Measurements from ENCODE around the gene NR6A1. TPM values are rescaled to one million over a fixed set of nuclear protein-coding genes. Genes with fewer than 3 reads are reported as not detected.
"Not testable (repeated sequence)": the region's sequence is repeated elsewhere in the genome, so short reads cannot be mapped to it uniquely, and the experiment has no call there.

Gene NR6A1
- total RNA-seq, 1 donor from 2014 or later: 0.20 TPM

DNA sequence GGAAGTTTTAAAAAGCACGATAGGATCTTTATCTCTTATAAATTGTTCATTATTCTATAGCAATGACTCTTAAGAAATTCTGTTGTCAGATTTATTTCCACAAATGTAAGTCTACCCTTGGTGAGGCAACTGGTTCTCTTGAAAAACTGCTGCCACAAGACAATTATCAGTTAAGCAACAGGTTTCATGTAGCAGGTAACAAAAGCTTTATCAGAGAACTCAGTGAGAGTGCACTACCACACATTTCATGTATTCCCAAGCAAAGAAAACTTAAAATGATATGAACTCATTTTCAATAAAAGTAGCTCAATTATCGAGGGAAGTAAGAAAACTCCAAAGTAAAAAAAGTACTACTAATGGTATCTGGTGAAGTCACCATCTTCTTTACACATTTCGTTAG, 9.4 kb downstream of the NR6A1 start:
- DNase-seq (ENCODE audit: low read depth, low spot score): no peak

DNA sequence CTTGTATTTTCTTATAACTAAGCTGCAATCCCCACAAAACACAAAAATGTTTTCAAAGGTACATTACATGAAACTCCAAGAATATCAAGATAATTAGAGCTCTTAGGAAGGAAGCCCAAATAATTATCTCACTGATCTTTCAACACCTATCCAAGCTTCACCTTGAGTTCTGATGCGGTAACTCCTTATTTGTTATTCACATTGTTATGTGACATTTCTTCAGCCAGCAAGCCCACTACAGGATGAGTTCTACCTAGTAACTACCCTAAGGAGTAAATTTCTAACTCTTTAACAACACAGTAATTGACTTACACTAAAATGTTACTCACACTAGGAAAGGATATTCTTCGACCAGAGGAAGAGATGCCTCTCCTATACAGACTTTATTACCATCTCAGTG, 9.9 kb downstream of the NR6A1 start:
- DNase-seq (ENCODE audit: low read depth, low spot score): no peak

DNA sequence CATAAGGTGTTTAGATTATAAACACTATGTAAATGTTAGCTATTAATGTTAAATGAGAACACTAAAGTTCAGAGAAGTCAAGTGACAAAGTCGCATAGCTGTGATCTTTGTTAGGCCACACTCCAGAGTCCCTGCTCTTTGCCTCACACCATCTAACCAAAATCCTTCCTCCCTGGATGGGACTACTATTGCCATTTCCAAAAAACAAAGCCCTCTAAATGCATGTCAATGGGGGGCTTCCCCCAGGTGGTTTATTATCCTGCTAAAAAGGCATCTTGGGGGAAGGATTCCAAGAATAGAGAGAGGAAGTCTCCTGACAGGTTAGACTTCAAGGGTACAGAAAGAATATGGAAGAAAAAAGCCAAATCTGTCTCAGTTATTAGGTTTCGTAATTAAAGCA, 10.4 kb downstream of the NR6A1 start:
- no peak for DNase-seq (ENCODE audit: low read depth, low spot score)

DNA sequence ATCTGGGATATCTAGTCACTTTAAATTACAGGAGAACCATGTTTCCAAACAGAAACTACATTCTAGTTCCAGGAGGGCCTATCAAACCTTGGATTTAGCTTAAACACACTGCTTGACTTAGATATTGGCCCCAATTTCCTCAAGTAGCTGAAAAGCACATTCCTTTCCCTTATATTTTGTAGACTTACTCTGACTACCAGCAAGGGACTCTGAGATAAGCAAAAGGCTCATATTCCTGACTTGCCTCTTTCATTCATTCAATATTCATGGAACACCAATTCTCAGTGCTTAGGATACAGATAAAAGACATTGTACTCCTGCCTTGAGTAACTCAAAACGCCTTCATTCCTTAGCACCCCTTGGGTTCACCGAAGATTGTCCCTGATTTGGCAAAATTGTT, 11.8 kb downstream of the NR6A1 start:
- no peak for DNase-seq (ENCODE audit: low read depth, low spot score)

DNA sequence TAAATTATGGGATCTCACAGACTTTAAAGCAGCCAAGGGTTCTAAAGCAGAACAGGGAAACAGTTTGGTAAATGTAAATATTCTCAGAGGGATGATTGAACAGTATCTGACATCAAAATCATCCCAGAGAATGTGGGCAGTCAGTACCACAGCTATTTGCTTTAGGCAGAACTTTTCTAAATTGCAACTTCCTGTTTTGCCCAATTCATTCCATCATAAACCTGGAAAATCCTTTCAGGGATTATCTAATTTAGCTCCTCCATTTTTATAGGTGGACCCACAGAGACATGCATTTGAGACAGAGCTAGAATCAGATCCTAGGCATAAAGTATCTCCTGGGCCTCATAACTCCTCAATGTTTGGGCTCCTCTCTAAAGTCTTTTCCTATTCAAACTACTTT, 12.4 kb downstream of the NR6A1 start:
- no peak for DNase-seq (ENCODE audit: low read depth, low spot score)

DNA sequence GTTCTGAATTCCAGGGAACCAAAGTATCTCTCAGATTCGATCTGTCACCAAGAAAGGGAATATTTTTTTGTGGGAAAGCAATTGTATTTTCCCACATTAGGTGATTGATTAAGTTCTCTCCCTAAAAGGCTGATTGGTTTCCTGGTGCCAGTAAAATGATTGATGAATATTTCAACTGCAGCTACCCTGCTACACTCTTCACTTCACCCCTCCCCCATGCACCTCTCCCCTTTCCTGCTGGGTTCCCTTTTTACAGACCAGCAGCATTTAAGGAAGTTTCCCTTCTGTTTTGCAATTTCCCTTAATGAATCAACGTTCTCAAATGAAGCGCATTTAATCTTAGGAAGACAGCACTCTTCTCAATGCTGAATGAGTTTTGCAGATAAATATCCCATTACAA, 13.1 kb downstream of the NR6A1 start:
- DNase-seq (ENCODE audit: low read depth, low spot score): no peak

DNA sequence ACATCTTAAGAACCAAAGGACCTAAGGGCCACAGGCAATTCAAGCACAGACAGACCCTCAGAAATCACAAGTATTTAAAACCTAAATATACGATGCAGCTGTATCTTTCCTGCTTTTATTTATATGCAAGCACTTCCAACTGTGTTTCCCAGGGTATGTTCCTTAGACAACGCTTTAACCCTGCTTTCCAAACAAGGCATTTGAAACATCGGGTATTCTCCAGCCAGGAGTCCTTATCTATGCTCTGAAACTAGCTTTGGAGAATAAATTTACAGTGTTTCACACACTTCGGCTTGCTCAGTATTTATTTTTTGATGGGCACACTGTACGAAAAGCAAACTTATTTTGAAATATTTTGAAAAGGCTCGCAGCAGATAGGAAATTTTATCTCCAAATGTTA, 13.5 kb downstream of the NR6A1 start:
- DNase-seq (ENCODE audit: low read depth, low spot score): no peak

DNA sequence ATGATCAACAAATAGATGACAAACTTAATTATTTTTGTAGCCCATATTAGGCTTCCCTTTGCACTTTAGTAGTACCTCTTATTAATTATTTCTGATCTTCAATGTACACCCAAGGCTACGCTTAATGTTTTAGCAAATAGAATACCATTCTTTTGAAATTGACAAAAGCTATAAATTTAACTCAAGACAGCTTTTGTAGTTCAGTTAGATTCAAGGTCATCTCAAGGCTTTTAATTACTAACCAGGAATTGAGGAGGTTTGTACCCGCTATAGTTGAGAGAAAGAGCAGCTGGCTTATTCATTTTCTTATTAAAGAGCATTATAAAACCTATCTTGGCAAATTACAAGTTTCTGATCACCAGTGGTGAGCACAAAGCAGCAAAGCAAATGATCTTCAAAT, 15.1 kb downstream of the NR6A1 start:
- no peak for DNase-seq (ENCODE audit: low read depth, low spot score)

DNA sequence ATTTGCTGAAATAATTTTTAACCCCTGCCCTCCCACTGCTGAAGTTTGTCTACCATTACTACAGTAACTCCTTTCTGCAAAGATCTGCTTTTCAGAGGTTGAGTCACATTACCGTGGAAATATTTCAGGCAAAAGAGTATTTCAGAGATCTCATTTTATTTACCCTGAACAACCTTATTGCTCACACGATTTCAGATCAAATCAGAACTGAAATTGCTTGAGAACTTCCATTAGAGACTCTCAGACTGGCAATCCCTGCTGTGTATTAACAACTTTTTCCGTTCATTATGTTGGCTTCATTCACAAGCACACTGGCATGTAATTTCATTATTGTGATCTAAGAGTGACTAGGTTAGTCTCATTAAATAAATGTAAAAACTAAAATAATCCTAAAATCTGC, 16.1 kb downstream of the NR6A1 start:
- no peak for DNase-seq (ENCODE audit: low read depth, low spot score)

DNA sequence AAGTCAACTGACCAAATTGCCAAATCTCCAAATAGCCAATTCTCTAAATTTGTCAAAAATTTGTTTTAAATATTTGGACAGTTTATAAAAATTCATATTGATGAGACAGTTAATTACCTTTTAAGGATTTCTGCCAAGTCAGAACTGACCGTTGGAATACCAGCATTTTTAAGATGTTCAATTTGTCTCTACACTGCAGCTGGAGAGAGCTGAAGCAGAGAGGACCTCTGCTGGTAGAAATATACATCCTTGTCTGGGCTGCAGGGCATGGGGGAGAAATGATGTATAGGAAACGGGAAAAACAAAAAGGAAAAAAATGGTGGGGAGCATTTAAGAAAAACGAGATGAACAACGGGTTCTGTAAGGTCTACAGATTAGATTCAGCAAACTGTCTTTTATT, 16.8 kb downstream of the NR6A1 start:
- DNase-seq (ENCODE audit: low read depth, low spot score): no peak

DNA sequence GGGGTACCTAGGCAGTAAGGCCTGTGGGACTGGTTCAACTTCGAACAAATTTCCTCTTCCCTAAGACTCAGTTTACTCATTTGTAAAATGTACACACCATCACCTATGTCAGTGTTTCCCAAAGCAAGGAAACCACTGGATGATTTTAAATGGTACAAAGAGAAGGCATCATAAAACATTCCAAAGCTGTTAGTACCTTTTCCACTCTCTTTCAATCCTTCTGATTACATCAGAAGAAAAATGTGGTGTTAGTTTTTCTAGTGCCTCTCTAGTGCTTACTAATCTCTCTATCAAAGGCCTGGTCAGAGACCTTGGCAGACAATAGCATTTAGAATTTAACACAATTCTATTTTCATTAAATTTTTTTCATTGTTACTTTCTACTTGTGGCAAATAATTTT, 18.1 kb downstream of the NR6A1 start:
- DNase-seq (ENCODE audit: low read depth, low spot score): no peak

DNA sequence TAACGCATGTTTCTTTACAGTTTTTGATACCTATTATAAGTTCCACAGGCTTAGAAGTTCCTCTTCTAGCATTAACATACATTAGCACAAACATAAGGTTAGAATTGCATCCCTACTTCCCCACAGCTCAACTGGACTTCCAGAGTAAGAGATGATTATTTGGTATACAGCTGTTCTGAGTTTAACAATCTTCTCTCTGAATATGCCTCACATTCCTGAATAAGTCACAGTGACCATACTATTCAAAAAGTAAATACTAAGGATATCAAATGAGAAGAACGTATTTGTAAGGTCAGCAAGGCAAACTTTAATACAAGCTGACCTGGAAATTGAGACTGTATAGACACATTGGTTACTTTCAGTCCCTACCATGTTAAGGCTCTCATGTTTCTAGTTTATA, 21.3 kb downstream of the NR6A1 start:
- DNase-seq (ENCODE audit: low read depth, low spot score): no peak

DNA sequence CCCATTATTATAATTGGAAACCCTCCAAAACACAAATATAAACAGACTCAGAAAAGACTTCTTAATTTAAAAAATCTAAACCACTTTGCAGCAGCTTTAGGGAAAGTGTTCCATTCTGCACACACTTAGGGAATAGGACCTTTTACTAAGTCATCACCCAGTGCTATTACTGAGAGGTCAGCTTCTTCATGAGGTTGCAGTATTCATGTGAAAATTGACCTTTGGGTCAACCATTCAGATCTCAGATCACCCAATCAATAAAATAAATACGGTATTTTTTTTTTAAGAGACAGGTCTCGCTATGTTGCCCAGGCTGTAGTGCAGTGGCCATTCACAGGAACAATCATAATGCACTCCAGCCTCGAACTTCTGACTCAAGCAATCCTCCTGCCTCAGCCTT, 21.8 kb downstream of the NR6A1 start:
- no peak for DNase-seq (ENCODE audit: low read depth, low spot score)

DNA sequence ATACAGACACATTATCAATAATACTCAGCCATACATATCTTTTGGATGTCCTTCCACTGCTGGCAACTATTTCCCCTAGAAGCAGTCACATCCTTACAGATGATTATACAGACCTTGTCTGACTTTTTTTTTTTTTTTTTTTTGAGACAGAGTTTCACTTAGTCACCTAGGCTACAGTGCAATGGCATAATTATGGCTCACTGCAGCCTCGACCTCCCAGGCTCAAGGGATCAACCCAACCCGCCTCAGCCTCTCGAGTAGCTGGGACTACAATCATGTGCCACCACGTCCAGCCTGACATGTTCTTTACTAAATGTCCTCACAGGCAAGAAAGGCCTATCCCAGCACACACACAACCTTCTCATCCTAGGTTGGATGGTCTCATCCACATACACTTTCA, 24.0 kb downstream of the NR6A1 start:
- no peak for DNase-seq (ENCODE audit: low read depth, low spot score)

DNA sequence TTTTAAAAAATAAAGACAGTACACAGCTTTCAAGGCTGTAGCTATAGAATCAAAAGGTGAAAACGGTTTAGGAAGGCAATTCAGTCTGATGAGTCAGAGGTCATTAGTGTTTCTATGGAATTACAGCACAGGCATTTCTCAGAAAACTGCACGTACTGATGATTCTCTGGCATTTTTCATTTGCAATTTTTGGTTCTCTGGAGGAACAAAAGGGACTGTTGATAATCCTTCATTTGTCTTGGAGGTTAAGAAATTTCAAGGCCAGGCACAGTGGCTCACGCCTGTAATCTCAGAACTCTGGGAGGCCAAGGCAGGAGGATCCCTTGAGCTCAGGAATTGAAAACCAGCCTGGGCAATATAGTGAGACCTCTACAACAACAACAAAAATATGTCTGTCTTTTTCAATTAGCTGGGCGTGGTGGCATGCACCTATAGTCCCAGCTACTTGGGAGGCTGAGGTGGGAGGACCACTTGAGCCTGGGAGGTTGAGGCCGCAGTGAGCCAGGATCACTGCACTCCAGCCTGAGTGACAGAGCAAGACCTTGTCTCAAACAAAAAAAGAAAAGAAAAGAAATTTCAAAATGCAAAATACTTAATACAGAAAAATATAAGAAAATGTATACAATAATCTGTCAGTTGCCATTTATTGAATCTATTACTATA, 27.3 kb downstream of the NR6A1 start:
- no peak for DNase-seq (ENCODE audit: low read depth, low spot score)

DNA sequence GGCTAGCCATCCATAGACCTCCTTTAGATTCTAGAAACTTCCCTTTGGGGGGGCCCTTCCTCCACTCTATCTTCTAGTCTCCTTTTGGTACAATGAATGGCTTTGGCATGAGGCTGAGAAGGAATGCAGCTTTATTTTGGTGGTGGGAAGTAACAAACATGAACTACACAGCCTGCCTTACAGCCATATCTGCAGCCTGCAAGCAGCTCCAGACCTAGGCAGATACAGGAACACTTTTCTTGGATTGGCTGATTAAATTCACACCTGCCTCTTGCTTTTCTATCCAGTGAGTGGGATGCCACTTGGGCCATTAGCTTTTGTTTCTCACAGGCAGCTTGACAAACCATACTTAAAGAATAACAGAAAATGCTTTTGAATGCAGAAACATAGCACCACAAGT, 28.2 kb downstream of the NR6A1 start:
- DNase-seq (ENCODE audit: low read depth, low spot score): no peak

DNA sequence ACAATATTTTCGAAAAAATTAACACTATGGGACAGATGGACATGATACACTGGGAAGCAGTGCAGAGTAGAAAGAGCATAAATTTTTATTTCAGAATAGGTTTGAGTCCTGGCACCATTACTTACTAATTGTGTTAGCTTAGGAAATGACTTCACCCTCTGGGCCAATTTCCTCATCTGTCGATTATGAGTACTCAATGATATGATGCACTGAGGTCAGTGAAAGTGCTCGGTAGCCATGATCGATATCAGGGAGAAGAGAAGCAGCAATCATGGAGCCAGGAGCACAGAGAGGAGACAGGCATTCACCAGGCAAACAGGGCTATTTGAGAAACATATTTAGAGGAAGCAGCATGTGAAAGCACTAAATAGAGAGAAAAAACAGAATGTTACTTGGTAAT, 29.4 kb downstream of the NR6A1 start:
- no peak for DNase-seq (ENCODE audit: low read depth, low spot score)

DNA sequence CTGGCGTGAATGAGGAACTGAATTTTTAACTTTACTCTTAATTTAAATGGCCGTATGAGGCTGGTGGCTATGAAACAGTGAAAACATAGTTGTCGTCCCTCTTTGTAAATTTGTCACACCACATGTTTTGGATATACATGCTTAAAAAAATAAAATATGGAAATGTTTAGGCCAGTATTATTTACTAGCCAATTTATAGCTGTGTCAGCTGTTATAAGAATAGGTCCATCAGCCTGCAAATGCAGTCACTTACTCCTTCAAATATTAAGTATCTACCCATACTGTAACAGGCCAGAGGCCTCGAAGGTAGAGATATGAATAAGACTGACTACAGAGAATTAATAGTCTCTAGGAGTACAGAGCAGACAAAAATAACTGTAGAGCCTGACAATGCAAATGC, 30.0 kb downstream of the NR6A1 start:
- no peak for DNase-seq (ENCODE audit: low read depth, low spot score)

DNA sequence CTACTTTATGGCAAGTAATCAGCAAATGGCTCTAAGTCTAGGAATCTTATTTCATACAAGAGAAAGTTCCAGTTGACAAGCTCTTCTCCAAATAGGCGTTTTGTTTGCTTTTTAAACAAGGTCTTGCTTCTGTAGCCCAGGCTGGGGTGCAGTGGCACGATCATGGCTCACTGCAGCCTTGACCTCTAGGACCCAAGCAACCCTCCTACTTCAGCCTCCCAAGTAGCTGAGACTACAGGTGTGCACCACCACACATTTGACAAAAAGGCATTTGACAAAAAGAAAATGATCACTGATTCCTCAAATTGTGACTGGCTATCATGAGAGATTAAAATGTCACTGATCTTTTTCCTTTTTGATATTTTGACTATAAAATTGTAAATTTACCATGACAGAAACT, 31.8 kb downstream of the NR6A1 start:
- DNase-seq (ENCODE audit: low read depth, low spot score): no peak

DNA sequence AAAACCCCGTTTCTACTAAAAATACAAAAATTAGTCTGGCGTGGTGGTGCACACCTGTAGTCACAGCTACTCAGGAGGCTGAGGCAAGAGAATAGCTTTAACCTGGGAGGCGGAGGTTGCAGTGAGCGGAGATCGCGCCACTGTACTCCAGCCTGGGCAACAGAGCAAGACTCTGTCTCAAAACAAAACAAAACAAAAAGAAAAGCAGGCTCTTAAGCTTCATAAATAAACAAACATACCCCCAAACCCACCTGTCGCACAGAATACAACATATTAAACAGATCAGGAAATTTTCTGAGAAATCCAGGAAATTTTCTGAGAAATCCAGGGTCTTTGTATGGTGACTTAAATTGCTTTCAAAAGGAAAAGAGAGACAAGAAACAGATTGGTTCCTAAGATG, 33.0 kb downstream of the NR6A1 start:
- not testable (repeated sequence) for DNase-seq (ENCODE audit: low read depth, low spot score)

DNA sequence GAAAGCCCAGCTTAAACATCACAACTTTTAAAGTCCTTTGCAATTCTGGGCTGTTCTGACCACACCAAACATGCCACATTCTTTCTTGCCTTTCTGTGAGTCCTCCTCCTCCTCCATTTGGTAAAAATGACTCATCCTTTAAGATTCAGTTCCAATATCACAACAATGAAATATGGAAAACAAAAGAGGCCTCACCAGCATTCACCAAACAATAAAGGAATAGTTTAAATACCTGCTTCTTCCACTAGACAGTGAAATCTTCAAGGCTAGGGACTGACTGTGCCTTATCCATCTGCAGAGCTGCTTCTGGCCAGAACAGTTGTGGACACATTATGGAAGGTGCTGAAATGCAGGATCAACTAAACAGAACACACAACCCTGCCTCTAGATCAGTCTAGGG, 36.0 kb downstream of the NR6A1 start:
- DNase-seq (ENCODE audit: low read depth, low spot score): peak; percentile 3

DNA sequence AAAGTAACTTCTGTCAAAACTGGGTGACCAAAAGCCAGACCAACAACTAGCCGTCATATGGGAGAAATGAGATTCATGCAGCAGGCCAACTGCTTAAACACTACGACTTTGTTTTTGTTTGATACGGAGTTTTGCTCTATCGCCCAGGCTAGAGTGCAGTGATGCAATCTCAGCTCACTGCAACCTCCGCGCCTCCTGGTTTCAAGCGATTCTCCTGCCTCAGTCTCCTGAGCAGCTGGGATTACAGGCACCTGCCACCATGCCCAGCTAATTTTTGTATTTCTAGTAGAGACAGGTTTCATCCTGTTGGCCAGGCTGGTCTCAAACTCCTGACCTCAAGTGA, 36.4 kb downstream of the NR6A1 start:
- DNase-seq (ENCODE audit: low read depth, low spot score): not testable (repeated sequence)

DNA sequence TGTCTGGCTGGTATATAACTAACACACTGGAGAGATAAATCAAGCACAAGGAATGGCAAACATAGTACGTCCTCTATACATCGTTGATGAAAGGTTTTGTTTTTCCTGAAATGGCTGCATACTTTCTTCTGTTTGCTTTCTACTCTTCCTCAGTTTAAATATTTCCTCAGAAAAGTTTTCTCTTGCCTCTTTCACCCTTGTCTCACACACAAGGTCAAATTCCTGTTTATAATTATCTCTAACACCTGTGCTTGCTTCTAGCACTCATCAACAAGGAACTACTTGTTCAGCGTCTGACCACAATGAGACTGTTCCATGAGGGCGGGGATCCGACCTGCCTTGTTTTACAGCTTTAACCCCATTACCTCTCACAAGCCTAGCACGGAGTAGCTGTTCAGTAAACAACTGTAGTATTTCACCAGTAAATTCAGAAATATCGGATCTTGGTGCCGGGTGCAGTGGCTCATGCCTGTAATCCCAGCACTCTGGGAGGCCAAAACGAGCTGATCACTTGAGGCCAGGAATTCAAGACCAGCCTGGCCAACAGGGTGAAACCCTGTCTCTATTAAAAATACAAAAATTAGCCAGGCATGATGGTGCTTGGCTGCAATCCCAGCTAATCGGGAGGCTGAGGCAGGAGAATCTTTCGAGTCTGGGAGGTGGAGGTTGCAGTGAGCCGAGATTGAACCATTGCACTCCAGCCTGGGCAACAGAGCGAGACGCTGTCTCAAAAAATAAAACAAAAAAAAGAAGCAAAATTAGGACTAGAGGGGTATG, 37.0 kb downstream of the NR6A1 start:
- DNase-seq (ENCODE audit: low read depth, low spot score): no peak

DNA sequence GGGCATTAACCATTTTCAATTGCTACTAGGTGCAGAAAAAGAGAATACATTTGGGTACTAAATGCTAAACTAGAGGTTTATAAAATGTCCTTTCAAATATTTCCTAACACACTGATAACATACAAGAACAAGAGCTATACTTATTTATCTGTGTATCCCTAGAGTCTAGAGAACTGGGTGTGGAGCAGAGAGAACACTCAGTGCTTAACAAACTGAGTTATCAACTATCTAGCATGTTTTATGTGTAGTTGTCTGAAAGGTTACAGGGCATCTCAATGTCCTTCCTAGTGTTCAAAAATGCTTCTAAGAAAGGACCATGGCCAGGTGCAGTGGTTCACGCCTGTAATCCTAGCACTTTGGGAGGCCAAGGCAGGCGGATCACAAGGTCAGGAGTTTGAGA, 40.3 kb downstream of the NR6A1 start:
- no peak for DNase-seq (ENCODE audit: low read depth, low spot score)
